CD4-positive, alpha-beta T cell treated with Interleukin-2 at 100 ng/mL for 4 hours (primary cell): Measurements from ENCODE around the gene SORT1.
A peak's percentile ranks its signal among the peaks of the same experiment; 100 is the strongest.
"Not testable (repeated sequence)": the region's sequence is repeated elsewhere in the genome, so short reads cannot be mapped to it uniquely, and the experiment has no call there.

Source experiments
- DNase-seq: peaks from one replicate; pipeline ENCODE4 v3.0.0-alpha.2; 2020; ENCODE audit warnings: low spot score

SORT1 gene

GRCh38 chr1:109296782-109297181, 100.9 kb downstream of the SORT1 start:
- DNase-seq, result no peak

- no peak for DNase-seq
These were observed 101.9 kb downstream of the SORT1 start for GRCh38 chr1:109295712-109296415.

- no peak for DNase-seq
These were observed 103.2 kb downstream of the SORT1 start for GRCh38 chr1:109294481-109294880.

- DNase-seq, result no peak
These were observed 104.7 kb downstream of the SORT1 start for GRCh38 chr1:109293026-109293425.

- no peak for DNase-seq
These were observed 105.4 kb downstream of the SORT1 start for GRCh38 chr1:109292364-109292763.

- DNase-seq, result no peak
These were observed 106.7 kb downstream of the SORT1 start for GRCh38 chr1:109290998-109291397.

GRCh38 chr1:109290137-109290536, 107.6 kb downstream of the SORT1 start:
- DNase-seq, result no peak

GRCh38 chr1:109286762-109287161, 111.0 kb downstream of the SORT1 start:
- not testable (repeated sequence) for DNase-seq

- no peak for DNase-seq
These were observed 113.7 kb downstream of the SORT1 start for GRCh38 chr1:109283748-109284600.

GRCh38 chr1:109282952-109283747, 114.6 kb downstream of the SORT1 start, which contains the start of gene PSRC1:
PSRC1 (minus strand) TSS chr1:109283145.
- peak; percentile 90 for DNase-seq

GRCh38 chr1:109282497-109282951, 115.2 kb downstream of the SORT1 start:
- DNase-seq, result no peak

- no peak for DNase-seq
These were observed 115.8 kb downstream of the SORT1 start for GRCh38 chr1:109281680-109282496.

GRCh38 chr1:109280862-109281261, 116.9 kb downstream of the SORT1 start:
- no peak for DNase-seq

- no peak for DNase-seq
These were observed 118.0 kb downstream of the SORT1 start for GRCh38 chr1:109279615-109280278.

GRCh38 chr1:109277434-109278204, 120.1 kb downstream of the SORT1 start:
- peak; percentile 66 for DNase-seq

- DNase-seq, result no peak
These were observed 121.9 kb downstream of the SORT1 start for GRCh38 chr1:109275706-109276345.

GRCh38 chr1:109274533-109275476, 122.9 kb downstream of the SORT1 start:
- no peak for DNase-seq

GRCh38 chr1:109273570-109274288, 124.0 kb downstream of the SORT1 start:
- no peak for DNase-seq
